Activated T-helper 1 cell treated with anti-CD3 and anti-CD28 coated beads, Interleukin-12 subunit alpha, Interleukin-12 subunit beta, Interleukin-2, Interleukin-4 antibody, amounts not matched to agents 30 ng/mL and 10 ng/mL and 1 ng/mL, durations not matched to agents 14 hours and 24 hours and 36 hours (primary cell): ENCODE measurements around the gene NPL. TPM values are rescaled to one million over a fixed set of nuclear protein-coding genes. Genes with fewer than 3 reads are reported as not detected.
A peak's percentile ranks its signal among the peaks of the same experiment; 100 is the strongest.

ENCODE experiments used
- DNase-seq: peaks from one replicate; pipeline ENCODE4 v3.0.0; 2021; ENCODE audit warnings: low spot score
- H3K27ac Mint-ChIP-seq: one replicate; pipeline ENCODE4 v1.8.0; 2021; ENCODE audit warnings: mild to moderate bottlenecking, mixed read lengths
- H3K27me3 Mint-ChIP-seq: one replicate; pipeline ENCODE4 v1.8.0; 2022; ENCODE audit warnings: mild to moderate bottlenecking, moderate library complexity, mixed read lengths; ENCODE audit not compliant: insufficient read depth
- H3K36me3 Mint-ChIP-seq: one replicate; pipeline ENCODE4 v1.8.0; 2021; ENCODE audit warnings: low read depth, mixed read lengths
- H3K4me1 Mint-ChIP-seq: one replicate; pipeline ENCODE4 v1.8.0; 2021; ENCODE audit warnings: low read depth, mixed read lengths
- H3K4me3 Mint-ChIP-seq: one replicate; pipeline ENCODE4 v1.8.0; 2021; ENCODE audit warnings: mild to moderate bottlenecking, moderate library complexity, mixed read lengths
- H3K9me3 Mint-ChIP-seq: one replicate; pipeline ENCODE4 v1.8.0; 2021; ENCODE audit warnings: mixed read lengths
- intact Hi-C: fragments of 100-400 bp; cut with micrococcal nuclease; formaldehyde crosslinking; loops from one replicate; pipeline ENCODE4 v1.15.1; 2024
- total RNA-seq: library from RNA; stranded (reverse); gene quantifications from 2 replicates; pipeline ENCODE4 v1.2.3, GENCODE V29; 2022

The NPL gene
- total RNA-seq, 1 donor from 2014 or later, result 6.9 TPM

DNA sequence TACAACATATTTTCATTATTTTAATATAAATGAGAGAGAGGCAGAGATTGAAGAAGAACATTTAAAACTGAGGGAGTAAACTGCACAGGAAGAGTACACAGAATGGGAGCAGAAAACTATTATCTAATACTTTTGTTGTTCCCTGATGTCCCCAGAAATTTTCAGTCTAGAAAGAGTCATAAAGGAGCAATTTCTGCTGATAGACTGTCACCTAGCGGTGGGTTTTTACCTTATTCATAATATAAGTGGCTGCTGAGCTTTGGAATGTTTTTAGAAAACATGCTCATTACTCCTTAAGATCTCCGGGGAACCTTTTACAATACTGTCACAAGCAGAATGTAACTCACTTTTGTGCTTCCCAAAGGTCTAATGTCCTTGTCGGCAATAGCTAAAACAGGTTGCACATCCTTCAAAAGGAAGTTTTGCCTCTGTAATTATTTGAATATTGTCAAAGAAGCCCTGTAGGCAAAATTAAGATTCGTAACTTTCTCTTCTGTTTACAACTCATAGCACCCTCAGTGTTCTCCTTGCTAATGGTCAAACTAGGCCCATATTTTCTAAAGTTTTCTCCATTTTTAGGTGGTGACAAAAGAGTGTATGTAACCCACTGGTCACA lies 4.9 kb upstream of the NPL start:
- no peak overlapping the region for H3K27ac Mint-ChIP-seq
- H3K4me1 Mint-ChIP-seq, result peaks cover 31% of the 10 kb centered on the region
- no peak overlapping the region for H3K4me3 Mint-ChIP-seq
- DNase-seq, result no peak
- intact Hi-C loops, result loop anchor here (1.0 kb wide), 2 partner anchors 338 to 699 kb away; no protein-coding TSS in a partner anchor
- peaks cover 13% of the 10 kb centered on the region for H3K27me3 Mint-ChIP-seq
- H3K36me3 Mint-ChIP-seq, result no peaks in the 10 kb centered on the region
- H3K9me3 Mint-ChIP-seq, result no peaks in the 10 kb centered on the region

DNA sequence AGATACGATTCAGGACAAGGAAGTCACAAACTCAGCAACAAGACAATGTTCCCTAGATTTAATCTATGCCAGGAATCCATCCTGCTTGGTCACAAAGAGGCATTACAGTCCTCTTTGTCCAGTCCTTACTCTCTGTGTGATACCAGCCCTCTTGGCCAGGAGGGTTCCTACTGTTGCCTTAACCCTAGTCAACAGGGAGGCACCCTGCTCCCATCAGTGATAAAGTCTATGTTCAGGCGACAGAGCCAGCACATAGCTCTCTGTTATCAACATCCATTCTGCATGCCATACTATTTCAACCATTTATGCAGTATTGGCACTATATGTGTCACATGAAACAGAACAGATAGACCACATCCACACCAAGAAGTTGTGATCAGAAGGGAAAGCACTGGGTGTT lies 4.4 kb upstream of the NPL start:
- H3K4me3 Mint-ChIP-seq, result no peak overlapping the region
- H3K27me3 Mint-ChIP-seq, result peaks cover 13% of the 10 kb centered on the region
- no peak for DNase-seq
- H3K9me3 Mint-ChIP-seq, result no peaks in the 10 kb centered on the region
- no peaks in the 10 kb centered on the region for H3K36me3 Mint-ChIP-seq
- peaks cover 36% of the 10 kb centered on the region for H3K4me1 Mint-ChIP-seq
- H3K27ac Mint-ChIP-seq, result no peak overlapping the region
- intact Hi-C loops, result no loop called here

DNA sequence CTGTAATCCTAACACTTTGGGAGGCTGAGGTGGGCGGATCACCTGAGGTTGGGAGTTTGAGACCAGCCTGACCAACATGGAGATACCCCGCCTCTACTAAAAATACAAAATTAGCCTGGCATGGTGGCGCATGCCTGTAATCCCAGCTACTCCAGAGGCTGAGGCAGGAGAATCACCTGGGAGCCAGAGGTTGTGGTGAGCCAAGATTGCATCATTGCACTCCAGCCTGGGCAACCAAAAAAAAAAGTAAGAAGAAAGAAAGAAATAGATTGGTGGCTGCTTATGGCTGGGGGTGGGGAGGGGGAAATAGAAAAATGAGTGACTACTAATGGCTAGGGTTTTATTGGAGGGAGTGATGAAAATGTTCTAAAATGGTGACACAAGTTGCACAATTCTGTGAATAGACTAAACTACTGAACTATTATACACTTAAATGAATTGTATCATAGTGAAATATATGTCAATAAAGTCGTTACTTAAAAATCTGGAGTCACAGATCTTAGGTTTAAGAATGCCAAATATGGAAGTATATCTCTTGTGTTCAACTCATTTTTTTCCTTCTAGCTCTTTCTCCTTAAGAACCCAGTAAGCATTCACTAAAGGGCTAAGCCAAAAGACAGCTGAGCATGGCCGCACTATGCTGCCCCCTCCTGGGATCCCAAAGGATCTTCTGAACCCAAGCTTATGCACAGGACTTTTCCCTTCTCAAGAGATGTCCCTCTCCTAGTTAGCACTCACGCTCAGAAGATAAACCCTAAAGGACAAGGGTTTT lies 3.2 kb upstream of the NPL start:
- Mint-ChIP-seq H3K4me3 (no peak overlapping the region), H3K27me3 (peaks cover 16% of the 10 kb centered on the region), H3K4me1 (peaks cover 31% of the 10 kb centered on the region), H3K27ac (no peak overlapping the region), H3K9me3 (no peaks in the 10 kb centered on the region), H3K36me3 (no peaks in the 10 kb centered on the region)
- DNase-seq, result peak; percentile 11
- intact Hi-C loops, result no loop called here

DNA sequence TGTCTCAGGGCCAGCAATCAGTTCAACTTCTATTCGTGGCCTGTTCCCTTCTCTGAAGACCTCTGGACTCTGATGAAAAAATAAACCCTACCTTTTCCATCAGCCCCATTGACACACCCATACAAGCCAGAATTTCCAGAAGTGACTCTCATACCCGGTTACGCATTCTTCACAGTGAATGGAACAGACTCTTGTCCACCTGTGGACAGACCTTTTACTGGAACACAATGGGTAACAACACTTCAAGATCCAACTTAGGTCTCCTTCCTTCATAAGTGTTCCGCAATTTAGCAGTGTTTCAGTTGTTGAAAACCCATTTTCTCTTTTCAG lies 2.6 kb upstream of the NPL start:
- no peaks in the 10 kb centered on the region for H3K9me3 Mint-ChIP-seq
- H3K4me1 Mint-ChIP-seq, result peaks cover 26% of the 10 kb centered on the region
- no peak overlapping the region for H3K4me3 Mint-ChIP-seq
- no peak overlapping the region for H3K27ac Mint-ChIP-seq
- DNase-seq, result no peak
- H3K36me3 Mint-ChIP-seq, result no peaks in the 10 kb centered on the region
- intact Hi-C loops, result no loop called here
- H3K27me3 Mint-ChIP-seq, result peaks cover 16% of the 10 kb centered on the region

DNA sequence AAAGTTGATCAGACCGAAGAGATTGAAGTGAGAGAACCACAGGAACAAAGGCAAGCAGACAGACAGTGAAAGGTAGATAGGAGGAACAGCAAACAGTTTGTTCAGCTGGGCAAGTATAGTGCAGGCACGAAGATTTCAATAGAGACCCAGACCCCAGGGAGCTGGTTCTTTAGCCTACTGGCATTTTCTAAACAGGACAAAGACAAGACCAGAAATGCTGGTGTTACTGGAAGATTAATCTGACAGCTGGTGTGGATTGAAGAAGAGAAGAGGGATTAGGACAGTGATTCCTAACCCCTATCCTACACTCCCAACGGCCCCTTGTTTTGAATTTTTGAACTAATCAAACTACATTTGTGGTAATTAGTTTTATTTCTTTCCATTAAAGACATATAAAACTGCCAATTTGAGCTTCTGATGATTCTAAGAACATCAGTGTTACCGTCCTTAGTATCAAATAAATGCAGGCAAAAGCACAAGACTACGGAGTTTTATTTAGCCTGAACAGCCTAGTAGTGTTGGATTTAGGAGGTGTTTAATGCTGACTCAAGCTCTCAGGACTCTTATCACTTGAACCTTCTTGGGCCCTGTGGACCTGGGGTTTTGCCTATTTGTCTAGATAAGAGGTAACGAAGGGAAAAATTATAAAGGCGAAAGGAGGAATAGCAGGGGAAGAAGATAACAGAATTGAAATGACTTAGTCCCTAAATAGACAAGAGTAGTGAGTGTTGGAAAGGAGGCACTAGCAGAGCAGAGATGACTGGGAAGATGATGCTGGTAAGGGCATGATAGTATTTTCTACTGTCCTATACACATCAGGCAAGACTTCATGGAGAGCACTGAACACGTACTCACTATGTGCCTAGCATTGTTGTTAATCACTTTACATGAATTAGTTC lies 2.0 kb downstream of the NPL start:
- Mint-ChIP-seq H3K36me3 (no peaks in the 10 kb centered on the region), H3K27me3 (peaks cover 12% of the 10 kb centered on the region), H3K4me3 (no peak overlapping the region), H3K9me3 (no peaks in the 10 kb centered on the region), H3K4me1 (peaks cover 25% of the 10 kb centered on the region), H3K27ac (no peak overlapping the region)
- DNase-seq, result no peak
- intact Hi-C loops, result no loop called here

DNA sequence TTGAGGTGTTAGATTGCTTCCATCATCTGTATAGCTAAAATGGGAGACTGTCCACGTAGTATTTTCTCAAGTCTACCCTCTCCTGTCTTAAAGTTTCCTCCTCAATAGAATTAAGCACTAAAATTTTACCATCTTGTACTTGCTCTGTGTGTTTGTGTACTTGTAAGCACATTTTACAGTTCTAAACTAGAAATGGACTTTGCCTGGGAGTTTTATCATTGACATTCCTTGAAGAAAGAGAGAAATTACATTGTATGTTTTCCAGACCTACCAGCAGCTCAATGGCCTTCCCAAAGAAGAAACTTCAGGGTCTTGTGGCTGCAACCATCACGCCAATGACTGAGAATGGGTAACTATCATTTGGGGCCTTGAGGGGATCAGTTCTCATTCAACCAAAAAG lies 4.5 kb downstream of the NPL start:
- peaks cover 19% of the 10 kb centered on the region for H3K4me1 Mint-ChIP-seq
- no peak for DNase-seq
- H3K27ac Mint-ChIP-seq, result no peak overlapping the region
- intact Hi-C loops, result no loop called here
- no peak overlapping the region for H3K4me3 Mint-ChIP-seq
- H3K36me3 Mint-ChIP-seq, result no peaks in the 10 kb centered on the region
- no peaks in the 10 kb centered on the region for H3K9me3 Mint-ChIP-seq
- peaks cover 4% of the 10 kb centered on the region for H3K27me3 Mint-ChIP-seq

DNA sequence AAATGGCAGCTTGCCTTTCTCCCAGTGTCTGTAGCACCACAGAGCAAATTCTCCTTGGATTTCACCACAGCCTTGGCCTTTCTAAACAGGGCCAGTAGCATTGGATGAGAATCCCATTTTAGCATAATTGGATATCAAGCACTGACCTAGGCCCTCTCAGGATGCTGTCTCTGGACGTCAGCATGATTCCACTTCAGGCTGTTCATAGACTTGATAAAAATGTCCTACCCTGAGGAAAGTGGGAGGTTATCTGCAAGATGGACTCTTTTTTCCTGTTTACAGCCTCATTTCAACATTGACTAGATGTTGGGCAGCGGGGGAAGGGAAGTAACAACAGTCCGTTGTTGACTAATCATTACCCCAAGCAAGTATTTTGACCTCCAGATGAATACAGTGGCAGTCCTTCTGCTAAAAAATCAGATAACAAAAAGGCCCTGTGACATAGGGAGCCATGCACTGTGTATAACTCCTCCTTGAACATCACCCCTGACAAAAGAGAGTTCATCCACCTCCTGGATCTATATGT lies 5.2 kb downstream of the NPL start:
- Mint-ChIP-seq H3K27me3 (peaks cover 3% of the 10 kb centered on the region), H3K9me3 (no peaks in the 10 kb centered on the region), H3K36me3 (no peaks in the 10 kb centered on the region), H3K4me1 (peaks cover 17% of the 10 kb centered on the region), H3K27ac (no peak overlapping the region), H3K4me3 (no peak overlapping the region)
- intact Hi-C loops, result no loop called here
- no peak for DNase-seq

DNA sequence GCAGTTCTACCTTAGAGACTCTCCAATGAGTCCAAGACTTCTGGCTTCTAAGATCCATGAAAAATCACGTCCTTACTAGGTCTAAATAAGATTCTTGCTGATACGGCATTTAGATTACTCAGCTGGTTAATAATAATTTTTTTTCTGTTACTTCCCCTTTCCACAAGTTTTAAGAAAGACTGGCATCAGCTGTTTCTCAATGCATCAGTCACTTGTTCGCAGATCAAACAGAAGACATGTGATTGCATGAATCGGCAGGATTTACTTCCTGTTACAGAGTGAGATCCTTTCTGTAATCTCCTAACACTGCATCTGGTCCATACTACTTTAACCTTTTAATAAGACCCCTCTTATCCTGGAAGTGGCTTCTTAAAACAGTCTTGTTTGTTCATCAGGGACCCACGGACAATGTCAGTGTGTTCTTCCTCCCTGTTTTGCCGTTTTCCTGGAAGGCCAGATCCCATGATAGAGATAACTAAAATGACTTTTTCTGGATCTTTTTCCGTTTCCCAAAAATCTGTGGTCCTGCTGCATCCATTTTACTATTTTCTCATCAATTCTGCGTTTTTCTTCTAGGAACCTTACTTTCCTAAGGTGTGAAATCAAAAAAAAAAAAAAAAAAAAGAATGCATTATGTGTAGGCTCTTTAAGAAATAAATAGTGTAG lies 6.1 kb downstream of the NPL start:
- Mint-ChIP-seq H3K4me3 (no peak overlapping the region), H3K4me1 (peaks cover 11% of the 10 kb centered on the region), H3K36me3 (no peaks in the 10 kb centered on the region), H3K27me3 (peaks cover 3% of the 10 kb centered on the region), H3K9me3 (no peaks in the 10 kb centered on the region), H3K27ac (no peak overlapping the region)
- no peak for DNase-seq
- intact Hi-C loops, result no loop called here

DNA sequence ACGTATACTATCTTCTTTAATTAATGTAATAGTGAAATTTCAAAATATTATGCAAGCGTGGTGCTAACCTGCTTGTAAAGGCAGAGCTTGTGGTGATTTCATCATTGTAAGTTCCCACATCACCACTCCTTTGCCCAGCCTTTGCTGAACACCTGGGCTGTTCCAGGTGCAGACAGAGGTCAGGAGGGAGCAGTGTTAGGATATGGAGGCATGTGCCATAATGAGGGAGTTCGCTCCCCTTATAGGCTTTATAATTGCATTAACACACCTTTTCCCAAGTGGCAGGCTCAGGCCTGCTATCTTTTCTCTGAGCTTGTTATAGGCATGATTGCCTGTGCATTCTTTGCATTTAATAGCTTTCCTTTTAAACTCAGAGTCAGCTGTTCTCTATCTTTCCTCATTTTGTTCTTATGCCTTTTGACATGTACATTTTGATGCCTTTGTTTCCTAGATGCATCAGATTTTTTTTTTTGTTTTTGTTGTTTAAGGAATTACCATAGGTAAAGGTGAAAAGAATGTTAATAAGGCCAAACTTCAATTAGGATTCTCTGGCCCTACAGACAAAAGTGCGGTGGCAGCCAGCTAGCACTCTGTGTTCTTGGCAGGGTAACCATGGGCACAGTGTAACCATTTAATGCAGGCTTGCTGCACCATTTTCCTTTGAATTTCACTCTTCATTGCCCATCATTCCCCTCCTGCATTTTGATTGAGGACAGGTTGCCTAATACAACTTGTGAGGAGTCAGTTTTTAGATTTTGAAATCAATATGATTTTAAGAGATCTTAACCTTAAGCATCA lies 12.6 kb downstream of the NPL start:
- Mint-ChIP-seq H3K36me3 (no peaks in the 10 kb centered on the region), H3K9me3 (no peaks in the 10 kb centered on the region), H3K27ac (no peak overlapping the region), H3K4me3 (no peak overlapping the region), H3K4me1 (no peaks in the 10 kb centered on the region), H3K27me3 (no peaks in the 10 kb centered on the region)
- DNase-seq, result no peak
- intact Hi-C loops, result no loop called here

DNA sequence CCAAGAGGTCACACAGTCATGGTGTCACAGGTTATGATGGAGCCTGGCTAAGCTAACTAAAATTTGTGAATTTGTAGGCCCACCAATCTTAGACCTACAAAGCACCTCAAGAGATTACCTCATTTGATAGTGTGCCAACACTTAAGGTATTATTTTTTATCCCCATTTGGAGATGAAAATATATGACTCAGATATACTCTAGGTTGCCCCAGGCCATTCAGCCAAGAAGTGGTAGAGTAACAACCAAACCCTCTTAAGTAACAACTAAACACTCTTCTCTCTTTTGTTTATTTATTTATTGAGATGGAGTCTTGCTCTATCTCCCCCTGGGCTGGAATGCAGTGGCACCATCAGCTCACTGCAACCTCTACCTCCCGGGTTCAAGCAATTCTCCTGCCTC lies 14.3 kb downstream of the NPL start:
- intact Hi-C loops, result no loop called here
- DNase-seq, result no peak
- no peaks in the 10 kb centered on the region for H3K9me3 Mint-ChIP-seq
- no peaks in the 10 kb centered on the region for H3K36me3 Mint-ChIP-seq
- no peaks in the 10 kb centered on the region for H3K4me1 Mint-ChIP-seq
- no peak overlapping the region for H3K4me3 Mint-ChIP-seq
- H3K27me3 Mint-ChIP-seq, result no peaks in the 10 kb centered on the region
- H3K27ac Mint-ChIP-seq, result no peak overlapping the region

DNA sequence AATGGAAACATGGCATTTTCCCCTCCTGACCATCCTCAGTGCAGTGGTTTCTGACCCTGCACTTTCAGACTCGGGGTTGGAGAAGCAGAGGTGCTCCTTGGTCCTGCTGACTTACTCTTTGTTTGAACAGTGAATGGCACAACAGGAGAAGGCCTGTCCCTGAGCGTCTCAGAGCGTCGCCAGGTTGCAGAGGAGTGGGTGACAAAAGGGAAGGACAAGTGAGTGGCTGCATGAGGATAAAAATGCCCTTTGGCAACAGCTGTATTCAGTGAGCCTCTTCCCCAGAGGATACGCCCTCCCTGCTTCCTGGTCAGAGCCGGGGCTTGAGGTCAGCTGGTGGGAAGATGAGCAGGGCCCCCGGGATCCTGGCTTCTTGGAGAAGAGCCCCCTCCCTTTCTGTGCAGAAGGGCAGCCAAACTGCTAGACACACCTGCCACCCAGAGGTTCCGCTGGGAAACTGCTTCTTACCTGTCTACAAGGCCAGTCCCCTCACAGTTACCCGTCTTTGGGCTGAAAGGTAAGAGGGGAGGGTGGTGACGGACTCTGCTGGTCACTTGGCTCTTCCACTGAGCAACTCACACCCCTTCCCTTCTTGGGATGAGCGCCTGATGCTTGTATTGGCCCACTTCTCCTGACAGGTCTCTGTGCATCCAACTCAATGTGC lies 16.6 kb downstream of the NPL start:
- intact Hi-C loops, result no loop called here

DNA sequence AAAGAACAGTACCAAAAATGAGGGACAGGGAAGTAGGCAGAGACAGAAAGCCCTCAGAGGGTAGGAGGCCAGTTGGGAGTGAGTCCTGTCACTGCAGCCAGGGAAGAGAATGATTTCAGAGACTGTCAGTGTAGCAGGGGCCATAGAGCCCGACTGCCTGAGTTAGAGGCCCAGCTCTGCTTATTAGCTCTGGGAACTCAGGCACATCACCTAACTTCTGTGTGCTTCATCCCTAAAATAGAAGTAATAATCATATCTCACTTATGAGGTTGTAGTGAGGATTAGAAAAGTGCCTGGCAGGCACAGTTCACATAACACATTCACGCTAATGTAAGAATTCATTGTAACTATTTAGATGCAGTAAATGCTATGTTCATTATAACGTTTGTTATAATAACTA lies 18.3 kb downstream of the NPL start:
- no peaks in the 10 kb centered on the region for H3K9me3 Mint-ChIP-seq
- intact Hi-C loops, result no loop called here
- H3K4me3 Mint-ChIP-seq, result no peak overlapping the region
- H3K36me3 Mint-ChIP-seq, result no peaks in the 10 kb centered on the region
- no peaks in the 10 kb centered on the region for H3K4me1 Mint-ChIP-seq
- no peak for DNase-seq
- no peaks in the 10 kb centered on the region for H3K27me3 Mint-ChIP-seq
- no peak overlapping the region for H3K27ac Mint-ChIP-seq

More for the DNA sequence above, 16.6 kb downstream of the NPL start:
- H3K27me3 Mint-ChIP-seq, result no peaks in the 10 kb centered on the region
- no peak overlapping the region for H3K27ac Mint-ChIP-seq
- H3K4me1 Mint-ChIP-seq, result no peaks in the 10 kb centered on the region
- no peaks in the 10 kb centered on the region for H3K36me3 Mint-ChIP-seq
- no peaks in the 10 kb centered on the region for H3K9me3 Mint-ChIP-seq
- no peak for DNase-seq
- no peak overlapping the region for H3K4me3 Mint-ChIP-seq
